HepG2 (cell line): ENCODE results near the gene PDGFRA. TPM values are rescaled to one million over a fixed set of nuclear protein-coding genes. Genes with fewer than 3 reads are reported as not detected.
A peak's percentile ranks its signal among the peaks of the same experiment; 100 is the strongest.

Source experiments
- EED ChIP-seq: sonication (generic); formaldehyde crosslinking; IDR thresholded peaks from 2 replicates; pipeline ENCODE4 v1.5.0; 2020; ENCODE audit warnings: mild to moderate bottlenecking, missing genetic modification reagents
- GTF3A ChIP-seq: sonication (generic); formaldehyde crosslinking; conservative IDR thresholded peaks from 2 replicates; pipeline ENCODE4 v1.4.0; 2020; ENCODE audit warnings: mild to moderate bottlenecking, missing genetic modification reagents
- HNRNPK ChIP-seq: fragments of 200-400 bp; formaldehyde crosslinking; IDR thresholded peaks from 2 replicates; pipeline ENCODE4 v1.6.1; 2018; ENCODE audit warnings: low read length, low read depth, moderate library complexity, mild to moderate bottlenecking; ENCODE audit not compliant: poor library complexity, severe bottlenecking
- NFKBIZ ChIP-seq: IDR thresholded peaks from 2 replicates; pipeline ENCODE4 v1.6.1; 2018; ENCODE audit warnings: missing genetic modification reagents, missing compliant biosample characterization
- RAD21 ChIP-seq: fragments of 450-650 bp; formaldehyde crosslinking; IDR thresholded peaks from 2 replicates; pipeline ENCODE4 v1.5.0; 2020; ENCODE audit warnings: mild to moderate bottlenecking
- SALL1 ChIP-seq: sonication (generic); formaldehyde crosslinking; IDR thresholded peaks from 2 replicates; pipeline ENCODE4 v1.8.0; 2022; ENCODE audit warnings: mild to moderate bottlenecking, missing genetic modification reagents
- SMAD1 ChIP-seq: sonication (generic); formaldehyde crosslinking; IDR thresholded peaks from 2 replicates; pipeline ENCODE4 v1.4.0; 2020; ENCODE audit warnings: missing genetic modification reagents, low read depth, mild to moderate bottlenecking, borderline replicate concordance
- ZNF138 ChIP-seq: sonication (generic); formaldehyde crosslinking; IDR thresholded peaks from 2 replicates; pipeline ENCODE4 v1.5.0; 2020; ENCODE audit warnings: mild to moderate bottlenecking, low read depth, missing genetic modification reagents
- ZNF17 ChIP-seq: sonication (generic); formaldehyde crosslinking; IDR thresholded peaks from 2 replicates; pipeline ENCODE4 v1.5.0; 2020; ENCODE audit warnings: mild to moderate bottlenecking, missing genetic modification reagents
- ZNF547 ChIP-seq: sonication (generic); formaldehyde crosslinking; IDR thresholded peaks from 2 replicates; pipeline ENCODE4 v1.5.1; 2020; ENCODE audit warnings: mild to moderate bottlenecking, missing genetic modification reagents
- ZNF598 ChIP-seq: sonication (generic); formaldehyde crosslinking; IDR thresholded peaks from 2 replicates; pipeline ENCODE4 v1.5.1; 2020; ENCODE audit warnings: mild to moderate bottlenecking, missing genetic modification reagents, borderline replicate concordance
- ZNF724P ChIP-seq: sonication (generic); formaldehyde crosslinking; IDR thresholded peaks from 2 replicates; pipeline ENCODE4 v1.8.0; 2022; ENCODE audit warnings: missing genetic modification reagents, borderline replicate concordance
- ZNF766 ChIP-seq: sonication (generic); formaldehyde crosslinking; IDR thresholded peaks from 2 replicates; pipeline ENCODE4 v1.5.0; 2020; ENCODE audit warnings: missing genetic modification reagents, borderline replicate concordance
- ZSCAN25 ChIP-seq: sonication (generic); formaldehyde crosslinking; IDR thresholded peaks from 2 replicates; pipeline ENCODE4 v1.8.0; 2022; ENCODE audit warnings: mild to moderate bottlenecking, missing genetic modification reagents
- polyA plus RNA-seq, 8 experiments: library from polyadenylated mRNA; depleted of rRNA in 3 of 8; stranded (reverse) in 7 of 8; unstranded in 1 of 8; fragments of >200 nt; fragmentation: Illumina TruSeq in 4 of 8; extraction: Trizol in 4 of 8; gene quantifications; 2 replicates each; pipeline versions ENCODE4 v1.2.1 to v1.2.3, GENCODE V29; 2011 to 2016; ENCODE audit warnings: low read depth in 4 of 8, missing spikeins in 1 of 8, mixed read lengths in 1 of 8; ENCODE audit not compliant: insufficient read depth in 1 of 8
- total RNA-seq, 5 experiments: library from RNA; depleted of rRNA; stranded (reverse); fragments of >200 nt; fragmentation: Illumina TruSeq; extraction: Trizol; gene quantifications; 2 replicates each; pipeline ENCODE4 v1.2.3, GENCODE V29; 2016; ENCODE audit warnings: low read depth in 1 of 5
- TF ChIP-seq, protein P1 (sequence below): IDR thresholded peaks from 2 replicates; pipeline ENCODE4 v1.4.0; 2020; ENCODE audit warnings: mild to moderate bottlenecking, missing genetic modification reagents
- TF ChIP-seq, protein P2 (sequence below): sonication (generic); formaldehyde crosslinking; IDR thresholded peaks from 2 replicates; pipeline ENCODE4 v1.4.0; 2020; ENCODE audit warnings: missing genetic modification reagents
- TF ChIP-seq, protein P3 (sequence below): sonication (generic); formaldehyde crosslinking; IDR thresholded peaks from 2 replicates; pipeline ENCODE4 v1.4.0; 2020; ENCODE audit warnings: missing genetic modification reagents
- TF ChIP-seq, protein P4 (sequence below): sonication (generic); formaldehyde crosslinking; IDR thresholded peaks from 2 replicates; pipeline ENCODE4 v1.8.0; 2022; ENCODE audit warnings: missing genetic modification reagents, mild to moderate bottlenecking, moderate library complexity, borderline replicate concordance

The PDGFRA gene
- total and polyA plus RNA-seq, 2 of the 13 experiments (the other 11 are each of a cell fraction or from before 2014, with no cell fraction given): 0.04 TPM; not detected in 1

DNA sequence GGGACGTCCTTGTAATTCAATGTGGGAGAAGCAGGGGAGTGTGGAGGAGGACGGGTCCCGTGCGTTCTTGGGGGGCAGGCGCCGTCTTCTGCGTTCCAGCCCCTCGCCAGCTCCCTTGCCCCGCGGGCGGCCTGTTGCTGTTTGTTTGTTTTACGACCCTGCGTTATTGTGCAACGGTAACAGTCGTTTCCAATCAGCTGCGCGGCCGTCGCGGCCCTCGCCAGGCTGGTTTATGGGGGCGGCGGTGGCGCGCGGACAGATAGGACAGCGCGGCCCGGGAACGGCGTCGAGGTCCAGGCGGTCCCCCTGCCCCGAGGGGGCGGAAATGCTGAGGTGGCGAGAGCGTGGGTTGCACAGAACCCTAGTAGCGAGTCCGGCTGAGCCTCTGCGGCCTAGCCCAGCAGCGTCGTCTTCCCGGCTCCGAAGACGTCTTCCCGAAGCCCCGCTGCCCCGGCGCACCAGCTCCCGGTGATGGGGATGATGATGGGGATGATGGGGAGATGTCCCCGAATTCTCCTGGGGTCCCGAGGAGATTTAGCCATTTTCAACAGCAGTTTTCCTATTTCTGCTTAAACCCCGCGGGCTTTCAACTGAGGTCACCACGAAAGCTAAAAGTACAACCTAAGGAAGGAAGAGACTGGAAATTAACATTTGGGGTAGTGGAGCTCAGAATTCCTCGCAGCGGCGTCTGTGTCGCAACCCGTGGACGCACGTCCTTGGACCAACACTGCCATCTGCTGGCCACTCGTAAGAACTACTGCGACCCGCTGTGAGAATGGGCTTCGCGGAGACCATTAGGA lies 4.8 kb downstream of the PDGFRA start (continued):
- TF ChIP-seq, protein P1, sequence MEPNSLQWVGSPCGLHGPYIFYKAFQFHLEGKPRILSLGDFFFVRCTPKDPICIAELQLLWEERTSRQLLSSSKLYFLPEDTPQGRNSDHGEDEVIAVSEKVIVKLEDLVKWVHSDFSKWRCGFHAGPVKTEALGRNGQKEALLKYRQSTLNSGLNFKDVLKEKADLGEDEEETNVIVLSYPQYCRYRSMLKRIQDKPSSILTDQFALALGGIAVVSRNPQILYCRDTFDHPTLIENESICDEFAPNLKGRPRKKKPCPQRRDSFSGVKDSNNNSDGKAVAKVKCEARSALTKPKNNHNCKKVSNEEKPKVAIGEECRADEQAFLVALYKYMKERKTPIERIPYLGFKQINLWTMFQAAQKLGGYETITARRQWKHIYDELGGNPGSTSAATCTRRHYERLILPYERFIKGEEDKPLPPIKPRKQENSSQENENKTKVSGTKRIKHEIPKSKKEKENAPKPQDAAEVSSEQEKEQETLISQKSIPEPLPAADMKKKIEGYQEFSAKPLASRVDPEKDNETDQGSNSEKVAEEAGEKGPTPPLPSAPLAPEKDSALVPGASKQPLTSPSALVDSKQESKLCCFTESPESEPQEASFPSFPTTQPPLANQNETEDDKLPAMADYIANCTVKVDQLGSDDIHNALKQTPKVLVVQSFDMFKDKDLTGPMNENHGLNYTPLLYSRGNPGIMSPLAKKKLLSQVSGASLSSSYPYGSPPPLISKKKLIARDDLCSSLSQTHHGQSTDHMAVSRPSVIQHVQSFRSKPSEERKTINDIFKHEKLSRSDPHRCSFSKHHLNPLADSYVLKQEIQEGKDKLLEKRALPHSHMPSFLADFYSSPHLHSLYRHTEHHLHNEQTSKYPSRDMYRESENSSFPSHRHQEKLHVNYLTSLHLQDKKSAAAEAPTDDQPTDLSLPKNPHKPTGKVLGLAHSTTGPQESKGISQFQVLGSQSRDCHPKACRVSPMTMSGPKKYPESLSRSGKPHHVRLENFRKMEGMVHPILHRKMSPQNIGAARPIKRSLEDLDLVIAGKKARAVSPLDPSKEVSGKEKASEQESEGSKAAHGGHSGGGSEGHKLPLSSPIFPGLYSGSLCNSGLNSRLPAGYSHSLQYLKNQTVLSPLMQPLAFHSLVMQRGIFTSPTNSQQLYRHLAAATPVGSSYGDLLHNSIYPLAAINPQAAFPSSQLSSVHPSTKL (CRISPR knock-in tag): peak; percentile 33; the same call in 1 of the 2 replicates
- TF ChIP-seq ZNF17 (no peak), NFKBIZ (peak; percentile 35; the same call in 1 of the 2 replicates), ZNF547 (CRISPR knock-in tag) (0 out of 2 replicates have a peak, but pooled peaks have one; percentile 84), SMAD1 (CRISPR knock-in tag) (no peak), HNRNPK (no peak), ZNF598 (0 out of 2 replicates have a peak, but pooled peaks have one; percentile 15), ZSCAN25 (CRISPR knock-in tag) (0 out of 2 replicates have a peak, but pooled peaks have one; percentile 0), SALL1 (CRISPR knock-in tag) (0 out of 2 replicates have a peak, but pooled peaks have one; percentile 25), GTF3A (CRISPR knock-in tag) (no peak), ZNF724P (CRISPR knock-in tag) (0 out of 2 replicates have a peak, but pooled peaks have one; percentile 36), RAD21 (CRISPR knock-in tag) (peak; percentile 79), ZNF138 (CRISPR knock-in tag) (no peak), EED (CRISPR knock-in tag) (0 out of 2 replicates have a peak, but pooled peaks have one; percentile 20), ZNF766 (0 out of 2 replicates have a peak, but pooled peaks have one; percentile 31)
- TF ChIP-seq, protein P2, sequence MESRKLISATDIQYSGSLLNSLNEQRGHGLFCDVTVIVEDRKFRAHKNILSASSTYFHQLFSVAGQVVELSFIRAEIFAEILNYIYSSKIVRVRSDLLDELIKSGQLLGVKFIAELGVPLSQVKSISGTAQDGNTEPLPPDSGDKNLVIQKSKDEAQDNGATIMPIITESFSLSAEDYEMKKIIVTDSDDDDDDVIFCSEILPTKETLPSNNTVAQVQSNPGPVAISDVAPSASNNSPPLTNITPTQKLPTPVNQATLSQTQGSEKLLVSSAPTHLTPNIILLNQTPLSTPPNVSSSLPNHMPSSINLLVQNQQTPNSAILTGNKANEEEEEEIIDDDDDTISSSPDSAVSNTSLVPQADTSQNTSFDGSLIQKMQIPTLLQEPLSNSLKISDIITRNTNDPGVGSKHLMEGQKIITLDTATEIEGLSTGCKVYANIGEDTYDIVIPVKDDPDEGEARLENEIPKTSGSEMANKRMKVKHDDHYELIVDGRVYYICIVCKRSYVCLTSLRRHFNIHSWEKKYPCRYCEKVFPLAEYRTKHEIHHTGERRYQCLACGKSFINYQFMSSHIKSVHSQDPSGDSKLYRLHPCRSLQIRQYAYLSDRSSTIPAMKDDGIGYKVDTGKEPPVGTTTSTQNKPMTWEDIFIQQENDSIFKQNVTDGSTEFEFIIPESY (CRISPR knock-in tag): peak; percentile 47; the same call in 1 of the 2 replicates
- TF ChIP-seq, protein P3, sequence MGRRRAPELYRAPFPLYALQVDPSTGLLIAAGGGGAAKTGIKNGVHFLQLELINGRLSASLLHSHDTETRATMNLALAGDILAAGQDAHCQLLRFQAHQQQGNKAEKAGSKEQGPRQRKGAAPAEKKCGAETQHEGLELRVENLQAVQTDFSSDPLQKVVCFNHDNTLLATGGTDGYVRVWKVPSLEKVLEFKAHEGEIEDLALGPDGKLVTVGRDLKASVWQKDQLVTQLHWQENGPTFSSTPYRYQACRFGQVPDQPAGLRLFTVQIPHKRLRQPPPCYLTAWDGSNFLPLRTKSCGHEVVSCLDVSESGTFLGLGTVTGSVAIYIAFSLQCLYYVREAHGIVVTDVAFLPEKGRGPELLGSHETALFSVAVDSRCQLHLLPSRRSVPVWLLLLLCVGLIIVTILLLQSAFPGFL (CRISPR knock-in tag): no peak
- TF ChIP-seq, protein P4, sequence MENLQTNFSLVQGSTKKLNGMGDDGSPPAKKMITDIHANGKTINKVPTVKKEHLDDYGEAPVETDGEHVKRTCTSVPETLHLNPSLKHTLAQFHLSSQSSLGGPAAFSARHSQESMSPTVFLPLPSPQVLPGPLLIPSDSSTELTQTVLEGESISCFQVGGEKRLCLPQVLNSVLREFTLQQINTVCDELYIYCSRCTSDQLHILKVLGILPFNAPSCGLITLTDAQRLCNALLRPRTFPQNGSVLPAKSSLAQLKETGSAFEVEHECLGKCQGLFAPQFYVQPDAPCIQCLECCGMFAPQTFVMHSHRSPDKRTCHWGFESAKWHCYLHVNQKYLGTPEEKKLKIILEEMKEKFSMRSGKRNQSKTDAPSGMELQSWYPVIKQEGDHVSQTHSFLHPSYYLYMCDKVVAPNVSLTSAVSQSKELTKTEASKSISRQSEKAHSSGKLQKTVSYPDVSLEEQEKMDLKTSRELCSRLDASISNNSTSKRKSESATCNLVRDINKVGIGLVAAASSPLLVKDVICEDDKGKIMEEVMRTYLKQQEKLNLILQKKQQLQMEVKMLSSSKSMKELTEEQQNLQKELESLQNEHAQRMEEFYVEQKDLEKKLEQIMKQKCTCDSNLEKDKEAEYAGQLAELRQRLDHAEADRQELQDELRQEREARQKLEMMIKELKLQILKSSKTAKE (CRISPR knock-in tag): no peak
